ENCODE data around the gene LPCAT1.
A peak's percentile ranks its signal among the peaks of the same experiment; 100 is the strongest.

LPCAT1 gene

DNA sequence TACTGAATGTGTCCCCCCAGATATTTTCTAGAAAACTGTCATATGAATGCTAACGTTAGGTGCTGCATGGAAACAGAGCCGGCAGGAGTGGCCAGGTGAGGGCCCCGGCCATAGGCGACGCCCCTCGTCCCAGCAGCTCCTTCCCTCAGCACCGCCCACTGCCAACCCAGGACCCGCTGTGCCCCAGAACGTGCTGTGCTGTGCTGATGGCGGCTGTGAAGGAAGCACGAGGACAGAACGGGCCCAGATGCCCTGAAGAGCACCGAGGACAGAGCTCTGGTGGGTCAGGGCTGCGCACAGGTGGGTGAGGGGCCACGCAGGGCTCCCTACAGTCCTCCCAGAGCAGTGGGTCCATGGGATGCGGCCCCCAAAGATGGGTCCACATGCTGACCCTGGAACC is 30.3 kb downstream of the LPCAT1 start:
- no peak for DNase-seq

- no peak for DNase-seq
Observed at GRCh38 chr5:1492757-1493156, 31.0 kb downstream of the LPCAT1 start.

GRCh38 chr5:1490376-1490775 is 33.4 kb downstream of the LPCAT1 start:
- DNase-seq: no peak

GRCh38 chr5:1489754-1490153 is 34.0 kb downstream of the LPCAT1 start:
- no peak for DNase-seq

DNA sequence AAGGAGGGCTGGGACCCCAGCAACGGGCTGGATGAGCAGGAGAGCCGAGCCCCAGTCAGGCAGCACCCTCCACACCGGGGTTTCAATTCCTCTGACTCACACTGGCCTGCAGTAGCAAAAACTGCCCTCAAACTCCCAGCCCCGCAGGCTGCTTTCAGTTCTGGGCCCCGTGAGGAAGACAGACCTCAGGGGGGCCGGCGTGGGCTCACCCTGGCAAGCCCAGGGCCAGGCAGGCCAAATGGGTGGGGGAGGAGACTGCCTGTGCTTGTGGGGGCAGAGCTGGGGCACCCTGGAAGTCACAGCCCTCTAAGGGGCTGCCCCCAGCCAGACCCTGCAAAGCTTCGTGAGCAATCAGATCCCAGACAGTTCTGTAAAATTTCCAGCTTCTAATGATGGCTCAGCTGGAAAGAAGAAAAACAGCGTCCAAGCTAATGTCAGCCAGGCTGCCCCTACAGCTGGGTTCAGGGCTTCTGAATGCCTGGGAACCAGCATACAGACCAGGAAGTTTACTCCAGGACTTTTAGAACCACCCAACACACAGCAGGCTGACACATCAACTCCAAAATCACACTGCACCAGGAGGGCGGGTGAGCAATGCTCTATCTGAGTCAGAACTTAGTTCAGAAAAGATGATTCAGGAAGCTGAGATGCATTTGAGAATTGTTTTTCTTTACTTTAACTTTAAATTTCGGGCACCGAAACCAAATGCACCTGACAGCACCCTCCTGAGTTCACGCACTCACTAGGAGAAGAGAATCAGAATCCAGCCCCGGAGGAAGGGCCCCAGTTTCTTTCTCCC is 34.7 kb downstream of the LPCAT1 start:
- no peak for DNase-seq

DNA sequence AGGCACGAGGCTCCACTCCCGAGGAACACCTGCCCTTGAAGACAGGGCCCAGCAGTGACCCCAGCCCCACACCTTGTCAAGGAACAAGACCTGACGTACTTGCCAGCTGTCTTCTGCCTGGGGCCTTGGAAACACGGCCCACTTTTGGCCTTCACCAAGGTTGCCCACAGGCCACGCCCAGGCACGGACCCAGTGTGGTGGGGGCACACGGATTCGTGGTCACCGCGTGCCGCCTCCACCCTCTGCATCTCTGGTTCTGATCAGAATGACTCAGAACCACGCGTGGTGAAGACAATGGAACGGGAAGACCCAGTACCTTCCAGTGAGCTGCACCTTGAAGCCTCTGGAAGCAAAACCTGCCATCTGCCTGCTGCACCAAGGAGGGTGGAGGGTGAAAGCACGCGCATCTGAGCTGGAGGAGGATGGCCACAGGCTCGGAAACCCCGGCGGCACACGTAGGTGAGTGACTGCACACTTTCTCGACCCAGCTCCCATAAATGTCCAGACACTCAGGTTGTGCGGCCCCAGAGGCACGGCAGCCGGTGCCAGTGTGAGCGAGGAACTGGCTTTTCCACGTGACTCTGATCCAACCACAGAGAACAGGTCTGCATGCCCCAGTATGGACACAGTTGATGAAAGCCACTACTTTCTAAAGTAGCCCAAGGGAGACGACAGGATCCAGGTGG is 36.5 kb downstream of the LPCAT1 start:
- DNase-seq: no peak

DNA sequence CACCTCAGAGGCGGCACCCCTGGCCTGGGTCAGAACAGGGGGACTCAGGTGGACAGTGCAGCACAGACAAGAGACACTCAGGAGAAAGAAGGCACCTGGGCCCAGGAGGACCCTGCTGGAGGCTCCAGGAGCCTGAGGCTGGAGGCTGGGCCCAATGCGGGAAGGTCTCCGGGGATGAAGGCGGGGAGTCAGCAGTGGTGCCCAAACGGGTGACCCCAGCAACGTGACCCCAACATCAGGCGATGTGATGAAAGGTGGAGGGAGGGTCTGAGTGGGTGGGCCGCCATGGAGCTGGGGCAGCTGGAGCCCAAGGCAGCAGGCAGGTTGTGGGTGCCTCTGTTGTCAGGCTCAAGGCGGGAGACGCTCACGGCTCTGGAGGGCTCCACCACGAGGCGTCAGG is 37.5 kb downstream of the LPCAT1 start:
- DNase-seq: no peak

DNA sequence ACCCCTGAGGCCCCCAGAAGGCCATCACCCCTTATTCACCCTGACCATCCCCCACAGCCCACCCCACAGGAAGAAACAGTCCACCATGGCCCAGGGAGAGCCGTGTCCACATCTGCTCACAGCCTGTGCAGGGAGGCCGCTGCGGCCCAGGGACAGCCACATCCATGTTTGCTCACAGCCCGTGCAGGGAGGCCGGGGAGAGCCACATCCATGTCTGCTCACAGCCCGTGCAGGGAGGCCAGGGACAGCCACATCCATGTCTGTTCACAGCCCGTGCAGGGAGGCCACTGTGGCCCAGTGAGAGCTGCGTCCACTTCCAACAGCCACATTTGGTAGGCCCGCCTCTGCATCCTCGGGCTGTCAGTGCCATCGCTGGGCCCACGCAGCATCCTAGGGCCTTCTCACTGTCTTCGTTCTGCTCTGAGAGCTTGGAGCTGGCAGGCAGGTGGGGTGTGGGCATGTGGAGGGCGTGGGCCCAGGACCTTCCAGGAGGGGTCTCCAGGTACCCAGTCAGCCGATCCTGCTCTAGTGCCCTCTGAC is 38.1 kb downstream of the LPCAT1 start:
- DNase-seq: no peak

- DNase-seq: no peak
Observed at GRCh38 chr5:1484730-1485578, 38.8 kb downstream of the LPCAT1 start.

- no peak for DNase-seq
Observed at GRCh38 chr5:1483856-1484729, 39.7 kb downstream of the LPCAT1 start.

DNA sequence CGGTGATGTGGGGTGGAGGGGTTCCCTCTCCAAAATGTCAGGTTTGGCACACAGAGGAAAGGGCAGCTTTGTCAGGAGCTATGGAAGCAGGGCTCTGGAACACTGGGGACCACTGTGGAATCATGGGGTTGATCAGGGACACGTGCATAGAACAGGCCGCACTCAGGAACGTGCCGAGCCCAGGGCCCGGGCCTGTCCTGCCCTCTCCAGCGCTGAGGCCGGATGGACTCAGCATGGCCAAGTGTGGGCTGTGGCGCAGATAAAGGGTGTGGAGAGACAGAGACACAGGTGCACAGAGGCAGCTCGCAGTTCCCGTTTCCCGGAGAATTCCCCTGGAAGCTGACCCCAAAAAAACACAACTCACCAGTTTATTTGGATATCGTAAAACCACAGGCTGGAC is 40.7 kb downstream of the LPCAT1 start:
- DNase-seq: no peak

- DNase-seq: no peak
Observed at GRCh38 chr5:1481959-1482331, 41.8 kb downstream of the LPCAT1 start.

DNA sequence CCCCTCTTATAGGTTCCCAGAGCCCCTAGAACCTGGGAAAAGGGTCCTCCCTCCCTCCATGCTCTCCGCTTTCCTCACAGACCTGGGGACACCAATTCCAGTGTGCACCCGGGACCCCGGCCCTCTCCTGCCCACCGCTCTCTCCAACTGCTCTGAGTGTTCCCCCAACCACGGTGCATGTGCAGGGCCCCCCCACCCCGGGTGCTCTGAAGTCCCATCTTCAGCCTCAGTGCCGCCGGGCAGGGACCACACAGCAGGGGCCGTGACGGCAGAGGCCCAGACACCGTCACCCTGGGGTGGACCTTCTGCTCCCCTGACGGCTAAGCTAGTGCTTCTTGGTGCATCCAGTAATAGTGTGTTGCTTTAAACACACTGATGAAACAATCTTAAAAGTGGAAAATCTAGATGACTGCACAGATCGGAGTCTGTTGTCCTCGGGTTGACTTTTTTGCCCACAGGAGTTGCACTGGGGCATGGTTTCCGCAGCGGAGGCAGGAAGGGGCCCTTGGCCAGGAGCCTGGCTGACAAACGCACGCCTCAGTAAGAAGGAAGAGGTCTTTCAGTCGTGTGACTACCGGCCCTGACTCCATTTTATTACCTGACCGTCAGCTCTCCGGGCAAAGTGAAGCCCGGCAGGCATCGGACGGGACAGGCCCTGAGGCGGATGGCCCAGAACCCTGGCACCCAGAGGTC is 42.3 kb downstream of the LPCAT1 start:
- no peak for DNase-seq

GRCh38 chr5:1480806-1481205 is 43.0 kb downstream of the LPCAT1 start:
- DNase-seq: no peak

DNA sequence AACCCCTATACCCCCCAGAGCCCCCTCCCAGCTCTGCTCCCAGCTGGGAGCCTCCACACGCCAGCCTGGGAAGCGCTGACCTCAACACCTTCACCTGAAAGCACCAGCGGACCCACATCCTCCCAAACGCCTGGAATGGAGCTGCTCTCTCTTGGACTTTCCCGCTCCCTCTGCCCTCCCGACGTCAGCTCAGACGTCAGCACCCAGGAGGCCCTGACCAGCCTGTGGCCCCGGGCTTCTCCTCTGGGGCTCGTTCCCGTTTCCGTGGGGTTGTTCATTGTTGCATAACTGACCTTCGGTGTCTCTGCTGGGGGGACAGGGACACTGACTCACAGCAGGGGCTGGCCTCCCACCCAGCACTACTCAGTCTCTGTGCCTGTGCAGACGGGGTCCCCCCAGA is 43.5 kb downstream of the LPCAT1 start:
- no peak for DNase-seq

GRCh38 chr5:1479581-1480188 is 44.1 kb downstream of the LPCAT1 start:
- DNase-seq: no peak

DNA sequence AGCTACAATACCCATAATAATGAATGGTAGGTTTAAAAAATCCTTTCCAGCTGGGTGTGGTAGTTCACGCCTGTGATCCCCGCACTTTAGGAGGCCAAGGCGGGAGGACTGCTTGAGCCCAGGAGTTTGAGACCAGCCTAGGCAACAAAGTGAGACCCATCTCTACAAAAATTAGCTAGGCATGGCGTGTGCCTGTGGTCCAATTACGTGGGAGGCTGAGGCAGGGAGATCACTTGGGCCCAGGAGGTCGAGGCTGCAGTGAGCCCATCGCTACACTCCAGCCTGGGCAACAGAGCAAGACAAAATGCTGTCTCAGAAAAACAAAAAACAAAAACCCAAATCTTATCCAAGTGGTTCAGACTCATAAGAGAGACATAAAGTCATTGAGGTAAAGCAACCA is 44.7 kb downstream of the LPCAT1 start:
- no peak for DNase-seq

- DNase-seq: no peak
Observed at GRCh38 chr5:1478271-1479035, 45.3 kb downstream of the LPCAT1 start.

GRCh38 chr5:1477341-1477740 is 46.4 kb downstream of the LPCAT1 start:
- DNase-seq: peak; percentile 25

- DNase-seq: no peak
Observed at GRCh38 chr5:1476967-1477310, 46.8 kb downstream of the LPCAT1 start.
